Activated naive CD4-positive, alpha-beta T cell treated with anti-CD3 and anti-CD28 coated beads, Interleukin-2, amount 50 U/mL, for 16 hours (primary cell): Measurements from ENCODE around the gene PLCB1.

ENCODE experiments used
- DNase-seq: peaks from one replicate; pipeline ENCODE4 v3.0.0-alpha.2; 2020

Gene PLCB1

GRCh38 chr20:8129211-8129976 is 2.7 kb upstream of the PLCB1 start:
- DNase-seq, result no peak

DNA sequence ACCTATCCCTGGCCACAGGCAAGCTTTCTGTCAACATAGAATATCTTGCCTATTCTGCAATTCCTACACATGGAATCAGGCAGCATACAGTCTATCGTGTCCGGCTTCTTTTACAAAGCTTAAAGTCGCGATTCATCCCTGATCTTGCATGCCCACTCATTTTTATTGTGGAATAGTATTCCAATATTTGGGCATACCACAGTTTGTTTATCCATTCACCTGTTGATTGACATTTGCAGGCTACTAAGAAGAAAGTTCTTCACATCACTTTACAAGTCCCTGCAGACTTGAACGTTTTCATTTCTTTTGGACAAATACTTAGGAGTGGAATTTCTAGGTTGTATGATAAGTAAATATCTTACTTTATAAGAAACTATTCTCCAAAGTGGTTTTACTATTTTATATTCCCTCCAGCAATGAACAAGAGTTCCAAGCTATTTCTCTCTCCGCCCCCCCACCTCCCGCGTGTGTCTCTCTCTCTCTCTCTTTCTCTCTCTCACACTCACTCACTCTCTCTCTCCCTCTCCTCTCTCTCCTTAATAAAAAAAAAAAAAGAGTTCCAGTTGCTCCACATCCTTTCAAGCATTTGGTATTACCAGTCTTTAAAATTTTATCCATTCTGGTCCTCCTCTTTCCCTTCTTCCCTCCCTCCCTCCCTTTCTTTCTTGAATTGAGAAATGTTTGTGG is 1.1 kb upstream of the PLCB1 start:
- no peak for DNase-seq

DNA sequence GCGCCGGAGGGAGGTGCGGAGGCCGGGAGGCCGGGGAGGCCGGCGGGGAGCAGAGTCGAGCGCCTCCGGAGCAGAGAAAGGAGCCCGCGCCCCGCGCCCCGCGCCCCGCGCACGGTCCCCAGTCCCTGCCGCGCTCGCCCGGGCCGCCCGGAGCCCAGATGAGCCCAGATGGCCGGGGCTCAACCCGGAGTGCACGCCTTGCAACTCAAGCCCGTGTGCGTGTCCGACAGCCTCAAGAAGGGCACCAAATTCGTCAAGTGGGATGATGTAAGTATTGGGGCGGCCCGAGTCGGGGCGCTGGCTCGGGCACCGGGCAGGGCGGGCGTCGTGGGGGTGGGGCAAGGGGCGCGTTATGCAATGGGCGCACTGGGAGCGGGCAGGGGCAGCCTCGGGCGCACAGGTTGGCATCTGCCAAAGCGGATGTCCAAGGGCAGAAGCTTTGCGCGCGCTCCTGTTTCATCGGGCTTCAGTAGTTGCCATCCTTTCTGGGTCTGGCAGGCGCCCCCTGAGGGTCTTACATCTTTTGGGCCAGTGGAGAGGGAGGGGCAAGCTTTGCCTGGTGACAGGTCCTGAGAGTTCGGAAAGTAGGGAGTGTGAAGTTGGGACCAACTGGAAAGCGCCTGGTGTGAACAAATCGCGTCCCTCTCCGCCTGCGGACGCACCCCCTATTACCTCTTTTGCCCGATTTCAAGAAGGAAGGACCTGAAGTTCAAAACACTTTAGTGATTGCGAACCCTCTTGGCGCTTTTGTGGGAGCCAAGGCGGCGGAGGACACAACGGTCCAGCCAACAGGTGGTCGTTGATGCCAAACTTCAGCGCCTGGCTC is 631 bp downstream of the PLCB1 start:
- peak; percentile 15 for DNase-seq

- no peak for DNase-seq
These were observed 1.3 kb downstream of the PLCB1 start for GRCh38 chr20:8133310-8133768.

DNA sequence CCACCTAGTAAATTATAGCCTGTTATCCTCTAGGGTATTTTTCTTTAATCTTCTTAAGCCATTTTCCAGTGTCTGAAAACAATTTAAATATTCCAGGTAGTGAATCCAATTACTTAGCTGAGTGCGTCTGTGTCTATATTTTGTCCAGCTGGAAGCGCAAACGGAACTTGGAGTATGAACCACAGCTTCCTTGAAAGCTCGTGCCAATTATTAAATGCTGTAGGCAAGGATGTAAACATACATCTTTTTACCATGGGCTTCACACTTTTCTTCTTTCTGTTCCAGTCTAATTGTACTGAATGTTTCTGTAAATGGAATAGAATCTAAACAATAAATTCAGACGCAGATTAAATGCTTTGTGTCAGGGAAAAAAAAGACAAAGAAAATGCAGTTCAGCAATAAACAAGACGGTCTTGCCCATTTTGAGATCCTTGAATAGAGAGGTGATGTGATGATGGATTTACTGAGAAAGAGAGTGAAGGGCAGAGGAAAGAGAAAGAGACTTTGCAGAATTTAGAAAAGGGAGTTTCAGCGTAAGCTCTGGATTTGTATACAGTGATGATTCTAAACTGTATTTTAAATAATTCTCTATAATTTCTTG is 1.9 kb downstream of the PLCB1 start:
- DNase-seq, result no peak

- DNase-seq, result no peak
These were observed 7.8 kb downstream of the PLCB1 start for GRCh38 chr20:8139899-8140298.

- DNase-seq, result no peak
These were observed 11.4 kb downstream of the PLCB1 start for GRCh38 chr20:8143474-8143873.

DNA sequence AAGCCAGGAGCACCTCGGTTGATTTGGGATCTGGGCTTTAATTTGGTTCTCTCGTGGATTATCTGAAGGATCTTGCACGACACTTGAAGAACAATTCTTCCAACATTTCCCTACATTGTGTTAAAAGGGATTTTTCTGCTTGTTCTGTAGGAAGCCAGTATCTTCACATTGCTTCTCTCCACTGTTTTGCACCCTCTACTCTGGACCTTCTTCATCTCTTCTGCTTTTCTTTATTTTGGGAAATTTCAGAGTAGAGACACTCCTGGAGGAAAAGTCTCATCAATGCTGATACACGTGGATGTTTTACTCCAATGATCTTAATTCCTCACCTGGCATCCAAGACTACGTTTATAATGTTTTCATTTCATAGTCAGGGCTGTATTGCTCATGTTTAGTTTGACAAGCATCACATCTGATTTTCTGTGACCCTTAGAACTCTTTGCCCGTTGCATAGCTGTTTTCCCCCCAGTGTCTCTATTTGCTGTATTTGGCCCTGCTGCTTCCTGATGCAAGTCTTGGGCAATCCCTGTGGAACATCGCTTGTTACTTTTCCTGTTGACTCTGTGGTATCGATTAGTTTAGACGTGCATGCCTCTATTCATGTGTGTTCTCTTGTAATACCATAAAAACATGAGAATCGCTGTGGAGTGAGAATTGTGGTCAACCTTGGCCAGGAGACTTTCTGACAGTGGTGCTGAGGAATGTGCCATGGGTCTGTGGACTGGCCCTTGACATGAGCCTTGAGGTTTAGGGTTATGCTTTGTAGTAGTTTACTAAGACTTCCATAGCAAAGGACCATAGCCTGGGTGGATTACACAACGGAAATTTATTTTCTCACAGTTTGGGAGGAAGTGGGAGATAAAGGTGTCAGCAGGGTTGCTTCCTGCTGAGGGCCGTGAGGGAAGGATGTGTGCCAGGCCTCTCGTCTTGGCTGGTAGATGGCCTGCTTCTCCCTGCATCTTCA is 12.5 kb downstream of the PLCB1 start:
- DNase-seq, result no peak

DNA sequence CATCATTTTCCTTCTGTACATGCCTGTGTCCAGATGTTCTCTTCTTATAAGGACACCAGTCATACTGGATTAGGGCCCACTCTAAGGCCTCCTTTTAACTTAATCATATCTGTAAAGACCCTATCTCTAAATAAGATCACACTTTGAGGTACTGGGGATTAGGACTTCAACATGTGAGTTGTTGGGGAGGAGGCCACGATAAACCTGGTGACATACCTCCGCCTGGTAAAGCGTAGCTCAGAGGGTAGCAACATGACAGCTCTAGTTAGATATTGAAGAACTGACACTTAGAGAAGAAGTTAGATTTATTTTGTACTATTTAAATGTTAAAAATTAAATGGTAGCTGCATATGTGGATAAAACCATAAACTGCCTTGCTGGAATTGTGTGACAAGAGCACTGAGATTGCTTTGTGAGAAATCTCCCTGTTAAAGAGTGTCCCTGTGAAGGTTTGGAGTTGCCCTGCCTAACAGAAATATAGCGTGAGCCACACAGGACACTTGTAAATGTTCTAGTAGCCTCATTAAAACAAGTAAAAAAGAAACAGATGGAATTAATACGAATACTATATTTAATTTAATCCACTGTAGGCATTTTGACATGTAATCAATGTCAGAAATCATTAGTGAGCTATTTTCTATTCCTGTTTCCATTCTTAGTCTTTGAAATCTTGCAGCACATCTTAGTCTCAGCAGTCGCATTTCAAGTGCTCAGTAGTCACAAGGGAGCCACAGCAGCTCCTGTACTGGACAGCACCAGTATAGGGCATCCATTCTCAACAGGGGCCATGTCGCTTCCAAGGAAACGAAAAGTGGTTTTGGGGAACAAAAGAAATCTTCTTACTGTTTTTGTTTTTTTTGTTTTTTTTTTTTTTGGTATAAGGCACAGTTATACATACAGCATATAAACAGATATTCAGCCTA is 13.4 kb downstream of the PLCB1 start:
- no peak for DNase-seq

- no peak for DNase-seq
These were observed 15.4 kb downstream of the PLCB1 start for GRCh38 chr20:8147476-8147875.

DNA sequence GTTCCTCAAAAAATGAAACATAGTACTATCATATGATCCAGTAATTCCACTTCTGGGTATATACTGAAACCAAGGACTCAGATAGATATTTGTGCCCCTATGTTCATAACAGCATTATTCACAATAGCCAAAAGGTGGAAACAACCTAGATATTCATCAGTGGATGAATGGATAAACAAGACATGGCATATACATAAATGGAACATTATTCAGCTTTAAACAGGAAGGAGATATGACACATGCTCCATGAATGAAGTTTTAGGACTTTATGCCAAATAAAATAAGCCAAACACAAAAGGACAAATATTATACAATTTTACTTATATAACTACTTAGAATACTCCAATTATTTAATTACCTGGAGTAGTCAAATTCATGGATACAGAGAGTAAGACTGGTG is 16.4 kb downstream of the PLCB1 start:
- DNase-seq, result no peak

DNA sequence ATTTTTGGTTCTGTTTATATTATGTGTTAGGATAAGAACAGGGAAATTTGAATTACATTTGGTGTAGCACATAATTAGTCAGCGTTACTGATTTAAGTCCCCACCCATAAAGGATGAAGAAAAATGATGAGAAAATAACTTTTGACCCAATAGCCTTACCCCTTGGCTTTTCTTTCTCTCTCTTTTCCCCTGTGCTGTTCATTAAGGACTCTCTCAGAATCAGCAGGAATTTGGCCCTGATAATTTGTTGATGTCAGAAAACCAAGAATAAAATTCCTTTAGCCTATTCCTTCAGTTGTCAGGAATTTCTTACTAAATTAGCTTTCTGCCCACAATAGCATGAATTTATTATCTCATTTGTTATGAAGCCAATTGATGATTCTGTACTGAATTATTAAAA is 18.5 kb downstream of the PLCB1 start:
- no peak for DNase-seq

DNA sequence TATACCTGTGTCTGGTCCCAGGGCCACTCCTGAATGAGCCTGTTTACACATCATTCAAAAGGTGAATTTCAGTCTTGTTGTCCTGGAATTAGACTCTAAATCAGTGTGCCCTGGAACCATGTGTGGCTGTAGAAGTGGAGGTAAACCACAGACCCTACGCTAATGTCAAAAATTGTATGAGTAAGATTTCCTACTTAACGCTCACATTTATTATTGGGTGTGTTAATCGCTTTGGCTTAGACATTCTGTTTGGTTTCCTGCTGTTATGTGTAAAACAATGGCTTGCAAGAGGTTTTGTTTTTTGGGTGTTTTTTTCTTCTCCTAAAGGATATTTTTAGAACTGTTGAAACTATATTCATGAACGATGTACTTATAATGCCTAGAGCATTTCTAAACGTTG is 19.3 kb downstream of the PLCB1 start:
- DNase-seq, result no peak

GRCh38 chr20:8152183-8152582 is 20.1 kb downstream of the PLCB1 start:
- DNase-seq, result no peak

DNA sequence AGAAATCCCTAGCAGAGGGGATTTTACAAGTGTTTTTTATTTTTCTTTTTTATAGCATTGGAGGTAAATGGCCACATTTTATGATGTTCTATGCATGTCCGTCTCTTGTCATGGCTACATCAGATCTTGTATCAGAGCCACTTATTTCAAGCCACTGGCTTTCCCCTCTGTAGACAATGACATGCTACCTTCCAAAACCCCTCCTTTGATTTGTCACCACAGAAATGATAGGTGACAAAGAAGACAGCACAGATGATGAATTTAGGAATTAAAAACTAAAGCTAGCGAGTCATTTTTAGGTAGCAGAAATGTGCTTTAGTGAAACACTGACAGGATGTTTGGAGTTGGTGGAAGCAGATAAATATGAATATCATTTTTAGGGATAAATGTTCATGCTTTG is 20.8 kb downstream of the PLCB1 start:
- no peak for DNase-seq

- no peak for DNase-seq
These were observed 21.3 kb downstream of the PLCB1 start for GRCh38 chr20:8153281-8153908.

GRCh38 chr20:8154638-8155037 is 22.6 kb downstream of the PLCB1 start:
- DNase-seq, result no peak

GRCh38 chr20:8155229-8155628 is 23.2 kb downstream of the PLCB1 start:
- DNase-seq, result no peak

GRCh38 chr20:8155812-8156211 is 23.7 kb downstream of the PLCB1 start:
- DNase-seq, result no peak
